DMS153 (cell line): Measurements from ENCODE around the gene IL1B.

Experiments
- DNase-seq: peaks from one replicate; lab custom pipeline; 2025; lab: John Stamatoyannopoulos, UW

Gene IL1B

GRCh38 chr2:112803691-112804521, 32.7 kb downstream of the IL1B start:
- DNase-seq: no peak

- DNase-seq: no peak
Measured at GRCh38 chr2:112800881-112801583, 35.5 kb downstream of the IL1B start.

GRCh38 chr2:112798979-112799975, 37.3 kb downstream of the IL1B start:
- no peak for DNase-seq

- DNase-seq: no peak
Measured at GRCh38 chr2:112796486-112796885, 40.1 kb downstream of the IL1B start.

- DNase-seq: no peak
Measured at GRCh38 chr2:112795774-112796173, 40.8 kb downstream of the IL1B start.

GRCh38 chr2:112794841-112795240, 41.7 kb downstream of the IL1B start:
- no peak for DNase-seq

GRCh38 chr2:112794131-112794733, 42.3 kb downstream of the IL1B start:
- no peak for DNase-seq

GRCh38 chr2:112793449-112793978, 43.1 kb downstream of the IL1B start:
- DNase-seq: no peak

- DNase-seq: no peak
Measured at GRCh38 chr2:112792419-112792818, 44.2 kb downstream of the IL1B start.

GRCh38 chr2:112791693-112792230, 44.8 kb downstream of the IL1B start:
- no peak for DNase-seq

GRCh38 chr2:112791019-112791418, 45.6 kb downstream of the IL1B start:
- DNase-seq: no peak

- no peak for DNase-seq
Measured at GRCh38 chr2:112790305-112790704, 46.3 kb downstream of the IL1B start.

- DNase-seq: no peak
Measured at GRCh38 chr2:112789186-112789585, 47.4 kb downstream of the IL1B start.

GRCh38 chr2:112788653-112789052, 47.9 kb downstream of the IL1B start:
- no peak for DNase-seq

- DNase-seq: no peak
Measured at GRCh38 chr2:112787729-112788393, 48.7 kb downstream of the IL1B start.

- no peak for DNase-seq
Measured at GRCh38 chr2:112787294-112787693, 49.3 kb downstream of the IL1B start.

- DNase-seq: no peak
Measured at GRCh38 chr2:112784199-112785189, 52.1 kb downstream of the IL1B start, which contains the start of gene IL1A. IL1A (minus strand) TSS chr2:112784493; CDS start chr2:112783770, 723 bp downstream.

GRCh38 chr2:112783187-112783714, 53.3 kb downstream of the IL1B start:
- no peak for DNase-seq

- no peak for DNase-seq
Measured at GRCh38 chr2:112782234-112782799, 54.3 kb downstream of the IL1B start.
